GM21528 (cell line): ENCODE measurements around the gene ACSM6.
"Not testable (repeated sequence)": the region's sequence is repeated elsewhere in the genome, so short reads cannot be mapped to it uniquely, and the experiment has no call there.

Source experiments
- ATAC-seq: cut with Tn5 transposase; IDR thresholded peaks from one replicate; pipeline ENCODE4 v1.9.1; 2021; ENCODE audit warnings: mild to moderate bottlenecking, moderate library complexity; ENCODE audit not compliant: unreplicated experiment, low FRiP score

Gene ACSM6, protein sequence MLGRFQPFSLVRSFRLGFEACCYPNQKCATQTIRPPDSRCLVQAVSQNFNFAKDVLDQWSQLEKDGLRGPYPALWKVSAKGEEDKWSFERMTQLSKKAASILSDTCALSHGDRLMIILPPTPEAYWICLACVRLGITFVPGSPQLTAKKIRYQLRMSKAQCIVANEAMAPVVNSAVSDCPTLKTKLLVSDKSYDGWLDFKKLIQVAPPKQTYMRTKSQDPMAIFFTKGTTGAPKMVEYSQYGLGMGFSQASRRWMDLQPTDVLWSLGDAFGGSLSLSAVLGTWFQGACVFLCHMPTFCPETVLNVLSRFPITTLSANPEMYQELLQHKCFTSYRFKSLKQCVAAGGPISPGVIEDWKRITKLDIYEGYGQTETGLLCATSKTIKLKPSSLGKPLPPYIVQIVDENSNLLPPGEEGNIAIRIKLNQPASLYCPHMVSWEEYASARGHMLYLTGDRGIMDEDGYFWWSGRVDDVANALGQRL

DNA sequence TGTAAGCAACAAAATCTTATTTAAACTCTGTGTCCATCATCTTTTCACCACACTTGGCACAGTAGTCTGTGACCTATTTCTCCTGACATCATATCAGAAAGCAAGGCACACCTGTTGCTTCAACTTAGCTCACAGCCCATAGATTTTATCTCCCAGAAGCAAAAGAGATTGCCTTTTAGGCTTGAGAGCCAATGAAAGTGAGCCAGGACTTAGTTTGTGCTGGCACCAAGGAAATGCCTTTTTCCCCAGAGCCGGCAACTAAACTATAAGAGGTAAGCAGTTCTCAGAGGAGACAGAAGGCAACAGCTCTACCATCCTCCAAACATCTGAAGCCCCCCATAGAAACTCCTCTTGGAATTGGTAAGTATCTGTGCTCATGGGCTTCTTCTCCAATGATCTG, at the start of gene ACSM6:
ACSM6 (plus strand) TSS at position 295 of the 400 bp plus-strand sequence. CDS start 248 bp downstream, outside the sequence.
- ATAC-seq = no peak

DNA sequence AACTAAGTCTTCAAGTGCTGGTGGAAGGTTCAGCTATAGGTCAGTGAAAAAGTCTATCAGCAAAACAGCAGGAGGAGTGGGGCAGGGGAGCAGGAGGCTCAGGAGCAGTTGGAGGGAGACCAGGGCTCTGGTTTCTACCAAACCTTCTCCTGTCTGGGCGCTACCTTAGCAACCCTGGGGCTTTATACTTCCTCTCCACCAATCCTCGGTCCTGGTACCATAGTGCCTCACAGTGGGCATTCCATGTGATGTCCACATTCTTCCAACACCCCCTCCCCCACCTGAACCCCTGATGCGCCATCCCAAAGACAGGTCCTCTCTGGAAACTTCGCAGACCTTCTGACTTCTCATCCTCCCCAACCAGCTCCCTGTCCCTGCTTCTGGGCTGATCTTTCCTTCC, 25.3 kb upstream of the ACSM6 start:
- ATAC-seq = no peak

DNA sequence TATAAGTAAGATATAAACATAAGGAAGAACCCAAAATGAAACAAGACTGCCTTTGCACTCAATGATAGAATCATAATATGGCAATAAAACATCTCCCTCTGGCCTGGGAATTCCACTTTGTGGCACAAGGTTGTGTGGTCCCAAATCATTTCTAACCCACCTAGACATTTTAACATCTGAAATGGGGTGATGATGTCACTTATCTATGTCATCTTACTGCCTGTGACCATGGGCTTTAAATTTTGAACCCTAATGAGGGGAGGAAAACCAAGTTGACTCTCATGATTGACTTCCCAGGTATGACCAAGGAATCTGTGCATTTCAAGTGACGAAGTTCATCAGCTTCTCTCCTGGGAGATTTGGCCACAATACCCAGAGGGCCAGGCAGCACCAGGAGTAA, 24.5 kb upstream of the ACSM6 start:
- no peak for ATAC-seq

DNA sequence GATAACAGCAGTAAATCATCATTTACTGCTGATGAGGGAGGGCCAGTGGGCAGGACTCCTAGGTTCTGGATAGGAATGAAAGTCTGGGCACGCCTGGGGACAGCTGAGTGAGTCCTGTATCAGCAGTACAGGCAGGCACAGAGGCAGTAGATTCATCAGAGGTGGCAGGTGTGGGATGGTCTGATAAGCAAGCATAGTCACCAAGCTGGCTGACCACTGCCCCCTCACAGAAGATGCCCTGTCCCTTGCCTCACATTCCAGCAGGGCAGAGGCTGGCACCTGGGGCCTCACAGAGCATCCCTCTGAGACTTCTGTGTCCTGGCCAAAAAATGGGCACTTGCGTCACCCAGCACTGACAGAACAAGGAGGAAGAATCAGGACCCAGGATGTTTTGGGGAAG, 23.2 kb upstream of the ACSM6 start:
- ATAC-seq = no peak

DNA sequence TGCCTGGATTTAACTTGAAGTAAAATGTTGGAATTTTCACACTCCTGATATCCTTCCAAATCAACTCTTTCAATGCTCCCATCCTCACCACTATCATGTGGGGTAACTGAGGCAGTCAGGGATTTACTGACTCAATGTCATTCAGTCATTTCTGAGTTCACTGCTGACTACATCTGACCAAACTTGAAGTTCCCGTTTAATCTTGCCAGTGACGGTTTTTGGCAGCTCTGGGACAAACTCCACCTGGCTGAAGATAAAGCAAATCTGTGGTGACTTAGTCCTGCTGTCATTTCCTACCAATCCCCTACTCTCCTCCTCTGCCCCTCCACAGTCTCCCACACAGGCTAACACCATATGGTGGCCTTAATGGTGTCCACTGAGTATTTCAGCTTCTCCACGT, 22.7 kb upstream of the ACSM6 start:
- no peak for ATAC-seq

DNA sequence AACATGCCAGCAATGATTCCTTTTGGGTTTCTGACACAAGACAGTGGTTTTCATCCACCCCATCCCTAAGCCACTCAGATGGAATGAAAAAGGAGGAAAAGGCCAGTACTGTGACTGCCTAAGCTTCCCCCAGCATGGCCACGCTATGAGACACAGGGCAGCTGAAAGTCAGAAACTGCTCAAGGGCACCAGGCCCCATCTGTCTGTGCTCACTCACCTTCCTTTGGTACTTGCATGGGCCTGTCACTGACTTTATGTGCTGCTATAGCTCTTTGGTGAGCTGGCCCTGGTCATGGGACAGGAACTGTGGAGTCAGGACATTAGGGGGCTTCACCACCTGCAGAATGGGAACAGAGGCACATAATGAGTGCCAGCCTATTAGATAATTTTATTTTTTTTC, 21.2 kb upstream of the ACSM6 start:
- no peak for ATAC-seq

DNA sequence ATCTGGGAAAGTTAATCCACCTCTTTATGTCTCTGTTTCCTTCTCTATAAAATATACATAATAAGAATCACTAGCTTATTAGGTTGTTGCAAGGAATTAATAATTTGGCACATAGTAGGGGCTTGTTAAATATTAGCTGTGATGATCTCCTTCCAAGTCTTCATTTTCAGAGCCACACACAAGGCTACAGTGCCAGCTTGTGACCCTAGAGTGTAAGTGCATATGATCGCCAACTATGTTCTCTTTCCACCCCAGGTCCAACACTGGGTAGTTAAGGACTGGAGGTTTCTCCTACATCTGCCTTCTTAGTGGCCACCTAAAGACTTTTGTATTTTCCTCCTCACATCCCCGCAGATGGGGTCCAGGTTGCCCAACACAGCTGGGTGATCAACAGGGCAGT, 17.9 kb upstream of the ACSM6 start:
- no peak for ATAC-seq

DNA sequence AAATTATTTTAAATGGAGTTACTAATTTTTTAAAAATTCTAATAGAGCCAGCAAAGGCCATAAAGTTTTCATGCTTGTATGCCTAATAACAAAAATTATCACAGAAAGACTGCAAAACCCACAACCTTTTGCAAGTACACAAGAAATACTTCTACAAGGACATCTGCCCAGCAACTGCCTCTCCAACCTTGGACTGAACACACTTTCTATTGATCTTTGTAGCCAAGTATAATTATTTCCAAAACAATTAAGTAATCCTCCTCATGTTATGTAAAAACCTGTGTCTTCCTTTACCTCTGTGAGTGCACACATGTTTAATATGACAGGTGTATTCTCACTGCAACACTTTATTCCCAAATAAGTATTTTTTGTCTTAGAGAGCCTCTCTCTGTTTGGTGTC, 16.6 kb upstream of the ACSM6 start:
- ATAC-seq = no peak

DNA sequence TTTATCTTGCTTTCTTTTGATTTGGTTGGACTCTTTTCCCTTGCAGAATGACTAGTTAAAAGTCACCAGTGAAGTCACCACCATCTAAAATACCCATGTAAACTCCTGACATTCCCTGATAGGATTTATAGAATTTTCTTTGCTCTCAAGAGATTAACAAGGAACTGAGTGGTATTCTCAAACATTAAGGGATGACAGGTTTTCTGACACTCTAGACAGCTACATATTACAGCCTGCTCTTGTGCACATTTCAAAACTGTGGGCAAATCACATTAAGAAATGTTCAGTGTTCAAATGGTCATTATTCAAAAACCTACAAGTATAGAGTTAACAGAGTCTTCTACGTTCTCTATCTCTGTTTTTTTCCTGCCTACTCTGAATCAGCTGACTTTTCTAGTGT, 15.8 kb upstream of the ACSM6 start:
- no peak for ATAC-seq

DNA sequence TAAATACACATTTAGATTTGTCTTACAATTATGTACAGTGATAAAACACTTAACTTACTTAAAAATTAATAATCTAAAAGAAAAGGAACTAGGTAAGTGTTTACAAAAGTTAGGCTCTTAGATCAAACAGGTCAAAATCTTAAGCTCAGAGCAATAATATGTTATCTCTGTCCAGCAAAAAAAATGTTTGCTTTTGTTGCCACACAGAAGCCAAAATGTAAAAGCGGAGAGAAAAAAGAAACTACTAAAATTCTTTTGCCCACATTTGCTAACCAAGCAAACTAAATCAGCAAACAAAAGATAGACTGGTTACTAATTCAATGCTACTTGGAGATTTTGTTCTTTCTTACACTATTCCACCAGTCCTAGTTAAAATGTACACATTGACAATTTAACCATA, 15.2 kb upstream of the ACSM6 start:
- no peak for ATAC-seq

DNA sequence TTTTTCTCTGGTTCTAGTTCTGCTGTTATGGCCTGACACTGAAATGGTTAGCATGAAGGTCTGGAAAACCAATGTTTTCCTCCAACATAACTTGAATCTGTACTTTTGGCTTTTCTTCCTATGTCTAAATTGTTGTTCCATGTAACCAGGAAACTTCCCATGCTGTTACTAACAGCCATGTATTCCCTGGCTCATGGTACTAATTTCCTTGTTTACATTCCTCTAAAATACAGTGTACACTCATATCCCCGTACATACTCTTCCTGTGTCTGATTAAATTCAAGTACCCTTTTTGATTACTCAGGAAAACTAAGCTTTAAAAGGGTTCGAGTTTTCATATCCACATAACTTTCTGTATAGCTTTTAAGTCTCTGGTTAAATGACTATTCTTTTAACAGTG, 12.3 kb upstream of the ACSM6 start:
- no peak for ATAC-seq

DNA sequence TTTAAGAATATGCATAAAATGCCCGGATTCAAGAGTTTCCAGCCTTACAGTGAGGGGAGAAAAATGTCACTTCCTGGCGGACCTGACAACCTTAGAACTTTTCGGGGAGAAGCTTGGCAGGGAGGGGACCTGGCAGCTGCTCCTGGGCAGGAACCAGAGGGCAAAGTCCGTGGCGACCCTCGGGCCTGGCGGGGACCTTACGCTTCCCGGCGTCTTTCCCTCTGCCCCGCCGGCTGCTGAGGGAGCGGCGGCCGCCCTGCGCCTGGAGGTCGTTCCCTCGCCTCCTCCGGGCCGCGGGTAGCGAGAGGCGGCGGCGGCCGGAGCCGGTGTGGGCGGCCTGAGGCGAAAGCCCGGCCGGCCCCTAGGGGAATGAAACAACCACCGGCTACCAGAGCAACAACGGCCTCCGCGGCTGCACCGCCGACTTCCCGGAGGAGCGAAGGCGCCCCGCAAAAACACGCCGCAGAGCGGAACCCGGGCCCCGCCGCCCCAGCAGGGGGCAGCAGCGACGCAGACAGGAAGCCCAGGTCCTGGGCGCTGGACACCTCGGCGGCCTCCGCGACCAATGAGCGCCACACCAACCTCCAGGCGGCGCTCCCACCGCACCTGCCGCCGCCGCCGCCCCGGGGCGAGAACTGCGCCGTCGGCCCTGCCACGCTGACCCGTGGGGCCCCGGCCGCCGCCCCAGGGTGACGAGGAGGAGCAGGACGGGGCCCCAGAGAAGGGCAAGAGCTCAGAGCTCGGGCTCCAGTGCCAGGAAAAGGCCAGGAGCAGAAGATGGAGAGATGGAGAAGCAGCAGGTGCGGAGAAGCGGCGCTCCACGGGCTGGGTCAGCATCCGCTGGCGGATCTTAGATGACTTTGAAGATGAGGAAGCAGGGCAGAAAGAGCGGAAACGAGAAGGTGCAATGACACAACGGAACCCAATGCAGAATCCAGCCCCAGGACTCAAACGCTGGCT, 10.5 kb upstream of the ACSM6 start:
- ATAC-seq = peak; percentile 97

DNA sequence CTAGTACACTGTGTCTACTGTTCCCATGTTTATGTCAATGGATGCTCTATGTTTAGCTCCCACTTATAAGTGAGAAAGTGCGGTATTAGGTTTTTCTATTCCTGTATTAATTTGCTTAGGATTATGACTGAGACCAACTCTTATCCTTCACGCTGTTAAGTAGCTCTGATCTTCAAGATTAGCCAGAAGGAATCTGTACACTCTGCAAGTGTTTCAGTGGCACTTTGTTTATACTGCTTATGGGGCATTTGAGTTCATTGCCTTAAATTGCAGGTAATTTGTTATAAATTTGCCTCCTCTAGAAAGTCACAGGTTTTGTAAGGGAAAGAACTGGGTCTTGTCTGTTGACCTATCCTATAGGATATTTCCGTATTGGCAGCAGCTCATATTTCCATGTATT, 6.4 kb upstream of the ACSM6 start:
- no peak for ATAC-seq

DNA sequence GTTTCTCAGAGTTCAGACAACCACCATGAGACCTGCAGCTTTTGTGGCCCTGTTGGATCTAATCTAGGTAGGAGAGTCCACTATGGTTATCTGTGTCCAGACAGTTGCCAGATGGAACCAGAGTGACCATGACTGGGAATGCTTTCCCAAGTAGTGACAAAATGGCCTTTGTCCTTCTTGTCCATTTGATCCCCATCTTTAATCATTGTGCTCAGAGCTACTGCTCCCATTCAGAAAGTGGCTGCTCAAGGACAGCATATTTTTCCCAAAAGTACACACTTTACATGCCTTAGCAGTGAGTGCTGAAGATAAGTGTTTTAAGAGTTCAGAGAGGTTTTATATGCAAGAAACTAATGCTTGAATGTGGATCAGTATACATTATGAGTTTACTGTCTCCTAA, 5.4 kb upstream of the ACSM6 start:
- ATAC-seq = no peak

DNA sequence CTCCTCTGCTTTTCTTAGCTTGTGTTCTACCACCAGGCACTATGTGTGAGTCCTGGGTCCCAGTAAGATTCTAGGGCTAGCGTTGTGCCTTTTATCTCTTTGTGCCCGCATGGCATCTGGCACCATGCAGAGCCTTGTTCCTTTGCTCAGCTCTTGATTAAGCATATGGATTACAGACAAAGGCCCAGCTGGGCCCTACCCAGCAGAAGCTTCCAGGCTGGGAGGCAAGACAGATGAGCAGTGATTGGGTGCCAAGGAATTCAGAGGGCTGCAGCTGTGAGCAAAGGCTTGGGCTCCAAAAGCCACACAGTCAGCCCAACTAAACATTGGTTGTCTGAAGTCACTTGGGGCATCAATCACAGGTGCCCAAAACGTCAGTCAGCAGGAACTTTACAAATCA, 2.0 kb downstream of the ACSM6 start:
- ATAC-seq = no peak

DNA sequence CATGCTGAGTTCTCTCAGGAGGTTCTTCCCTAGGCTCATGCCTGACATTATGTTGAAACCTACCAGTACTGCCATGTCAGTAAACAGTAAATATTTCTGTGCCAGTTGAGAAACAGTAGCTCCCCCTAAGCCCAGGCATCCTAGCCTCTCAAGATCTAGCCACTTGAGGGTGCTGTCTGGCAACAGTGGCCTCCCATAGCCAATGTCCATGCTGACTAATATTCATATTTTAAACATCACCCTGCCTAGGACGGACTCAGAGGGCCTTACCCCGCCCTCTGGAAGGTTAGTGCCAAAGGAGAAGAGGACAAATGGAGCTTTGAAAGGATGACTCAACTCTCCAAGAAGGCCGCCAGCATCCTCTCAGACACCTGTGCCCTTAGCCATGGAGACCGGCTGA, 7.7 kb downstream of the ACSM6 start:
- ATAC-seq = no peak

DNA sequence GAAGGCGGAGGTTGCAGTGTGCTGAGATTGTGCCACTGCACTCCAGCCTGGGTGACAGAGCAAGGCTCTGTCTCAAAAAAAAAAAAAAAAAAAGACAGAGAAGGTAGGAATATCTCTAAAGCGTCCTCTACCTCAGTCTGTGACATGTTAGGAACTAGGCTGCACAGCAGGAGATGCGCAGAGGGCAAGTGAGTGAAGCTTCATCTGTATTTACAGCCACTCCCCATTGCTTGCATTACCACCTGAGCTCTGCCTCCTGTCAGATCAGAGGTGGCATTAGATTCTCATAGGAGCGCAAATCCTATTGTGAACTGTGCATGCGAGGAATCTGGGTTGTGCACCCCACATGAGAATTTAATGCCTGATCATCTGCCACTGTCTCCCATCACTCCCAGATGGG, 8.8 kb downstream of the ACSM6 start:
- ATAC-seq = not testable (repeated sequence)

DNA sequence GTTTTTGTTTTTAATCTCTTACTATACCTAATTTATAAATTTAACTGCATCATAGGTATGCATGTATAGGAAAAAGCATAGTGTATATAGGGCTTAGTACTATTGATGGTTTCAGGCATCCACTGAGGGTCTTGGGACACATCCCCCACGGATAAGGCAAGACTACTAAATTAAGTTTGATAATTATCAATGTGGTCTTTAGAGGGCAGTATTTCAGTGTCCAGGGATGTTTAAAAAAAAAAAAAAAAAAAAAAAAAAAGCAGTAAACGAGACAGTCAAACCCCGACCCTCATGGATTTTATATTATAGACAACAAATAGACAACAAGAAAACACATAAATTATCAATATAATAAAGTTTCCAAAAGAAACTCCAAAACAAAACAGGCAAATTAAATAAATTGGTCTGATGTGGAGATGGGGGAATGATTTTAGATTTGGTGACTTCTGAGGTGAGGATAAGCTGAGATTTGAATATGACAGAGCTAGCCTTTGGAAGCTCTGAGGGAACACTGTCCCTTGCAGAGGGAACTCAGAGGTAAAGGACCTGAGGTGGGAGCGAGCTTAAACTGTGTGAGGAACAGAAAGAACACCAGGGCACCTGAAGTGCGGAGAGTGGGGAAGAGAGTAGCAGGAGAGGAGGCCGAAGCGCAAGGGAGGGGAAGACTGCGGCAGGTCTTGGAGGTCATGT, 14.8 kb downstream of the ACSM6 start:
- ATAC-seq = no peak

DNA sequence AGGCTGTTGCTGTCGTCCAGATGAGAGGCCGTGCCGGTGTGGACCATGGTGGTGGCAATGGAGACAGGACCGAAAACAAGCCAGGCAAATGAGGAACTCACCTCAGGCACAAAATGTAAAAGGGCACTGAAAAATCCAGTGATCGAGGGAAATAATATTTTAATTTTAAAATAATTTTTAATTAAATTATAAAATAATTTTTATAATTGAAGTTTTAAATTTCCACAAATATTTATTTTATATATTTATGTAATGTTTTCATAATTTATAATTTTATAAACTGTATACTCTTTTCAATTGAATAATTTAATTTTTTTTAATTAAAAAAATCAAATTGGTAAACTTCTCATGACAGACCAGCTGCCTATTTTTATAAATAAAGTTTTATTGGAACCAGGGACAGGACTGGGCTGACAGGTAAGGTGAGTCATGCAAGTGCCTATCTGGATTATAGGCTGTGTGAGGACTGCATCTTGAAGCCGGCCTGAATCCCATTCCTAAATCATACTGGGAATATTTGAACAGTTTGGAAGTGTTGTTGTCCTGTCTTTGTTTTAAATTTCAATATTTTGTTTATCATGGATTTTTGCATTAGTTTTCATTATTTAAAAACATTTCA, 15.6 kb downstream of the ACSM6 start:
- ATAC-seq = no peak

DNA sequence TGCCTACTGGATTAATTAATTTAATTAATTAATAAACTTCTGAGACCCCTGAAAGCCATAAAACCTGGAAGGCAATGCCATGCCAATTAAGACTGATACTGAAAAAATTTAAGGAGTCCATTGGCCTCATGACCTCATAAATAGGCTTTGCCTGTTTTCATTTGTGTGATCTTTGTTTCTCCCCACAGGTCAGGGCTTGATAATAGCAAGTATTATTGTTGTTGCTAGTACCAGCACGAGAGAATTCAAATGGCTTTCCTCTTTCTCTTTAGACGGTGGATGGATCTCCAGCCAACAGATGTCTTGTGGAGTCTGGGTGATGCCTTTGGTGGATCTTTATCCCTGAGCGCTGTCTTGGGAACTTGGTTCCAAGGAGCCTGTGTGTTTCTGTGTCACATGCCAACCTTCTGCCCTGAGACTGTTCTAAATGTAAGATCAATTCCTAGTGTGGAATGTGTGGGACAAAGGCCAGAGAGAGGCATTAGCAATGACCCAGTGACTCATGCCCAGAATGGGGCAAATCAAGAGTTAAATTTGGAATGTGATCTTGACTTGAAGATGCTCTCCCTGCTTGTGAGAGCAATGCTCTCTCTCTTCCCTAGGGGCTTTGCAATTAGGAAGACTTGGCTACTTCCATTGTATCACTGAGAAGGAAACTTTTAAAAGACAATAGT, 17.7 kb downstream of the ACSM6 start:
- ATAC-seq = no peak
